NAMALWA (cell line): ENCODE results near the gene PIM2.

Experiments used
- DNase-seq: peaks from one replicate; pipeline ENCODE4 v3.0.0-alpha.2; 2015; ENCODE audit warnings: low spot score

Gene PIM2

DNA sequence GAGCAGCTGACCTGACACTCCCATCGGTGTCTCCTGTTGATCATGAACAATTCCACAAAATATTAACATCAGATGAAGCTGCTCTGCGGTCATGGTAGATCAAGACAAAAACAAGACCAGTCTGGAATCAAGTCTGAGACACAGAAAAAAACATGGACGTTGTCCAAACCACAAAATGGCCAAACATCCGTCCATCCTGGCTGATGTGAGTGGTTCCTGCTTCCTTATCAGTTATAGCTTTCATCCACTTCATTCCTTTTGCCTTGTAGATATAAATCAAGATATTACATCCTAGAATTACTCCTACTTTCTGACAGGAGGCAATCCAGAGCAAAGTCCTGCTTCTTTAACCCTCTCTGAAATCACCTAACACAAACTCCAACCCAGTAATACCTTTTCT, 54.6 kb downstream of the PIM2 start:
- no peak for DNase-seq
